GM19238 (cell line): ENCODE data around the gene IQGAP1.

Experiments used
- DNase-seq: peaks from one replicate; pipeline ENCODE4 v3.0.0; 2011; ENCODE audit warnings: low spot score; ENCODE audit not compliant: insufficient read length

Gene IQGAP1

DNA sequence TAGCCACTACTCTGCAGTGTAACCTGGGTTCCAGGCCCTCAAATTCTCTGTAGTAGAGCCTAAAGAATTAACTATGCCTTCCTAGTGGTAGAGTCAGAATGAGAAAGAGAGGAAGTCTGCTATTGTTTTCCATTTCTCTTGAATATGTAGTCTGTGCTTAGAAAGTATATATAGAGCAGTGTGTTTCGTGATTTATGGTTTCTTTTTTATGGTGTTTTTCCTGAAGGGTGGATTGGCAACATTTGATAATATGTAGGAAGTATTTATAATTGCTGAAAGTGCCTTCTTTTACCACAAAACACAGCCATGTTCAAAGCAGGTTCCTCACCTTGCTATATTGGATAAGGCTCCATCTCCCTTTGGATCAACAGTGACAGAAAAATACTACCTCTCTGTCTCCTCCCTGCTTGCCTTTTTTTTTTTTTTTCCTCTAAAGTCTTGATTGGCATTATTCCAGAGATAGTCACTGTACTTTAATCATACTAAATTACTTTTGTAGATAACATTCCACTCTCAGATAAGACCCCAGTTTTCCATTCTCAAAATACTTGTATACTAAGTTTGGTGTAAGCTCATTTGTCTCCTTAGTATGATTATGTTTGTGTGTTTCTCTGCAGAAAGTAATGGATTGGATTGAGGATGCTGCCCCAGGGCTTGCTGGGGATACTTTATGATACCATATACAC, 47.8 kb downstream of the IQGAP1 start:
- no peak for DNase-seq

- no peak for DNase-seq
These were observed 48.9 kb downstream of the IQGAP1 start for GRCh38 chr15:90436952-90437351.

DNA sequence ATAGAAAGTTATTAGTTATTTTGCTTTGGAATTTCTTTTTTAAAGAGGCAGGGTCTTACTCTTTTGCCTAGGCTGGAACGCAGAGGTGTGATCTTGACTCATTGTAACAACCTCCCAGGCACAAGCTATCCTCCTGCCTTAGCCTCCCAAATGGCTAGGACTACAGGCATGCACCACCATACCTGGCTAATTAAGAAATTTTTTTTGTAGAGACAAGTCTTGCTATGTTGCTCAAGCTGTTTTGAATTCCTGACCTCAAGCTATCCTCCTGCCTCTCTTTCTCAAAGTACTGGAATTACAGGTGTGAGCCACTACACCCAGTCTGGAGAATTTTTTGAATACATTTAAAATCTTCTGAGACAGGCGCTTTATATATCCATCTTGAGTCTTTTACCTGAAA, 49.5 kb downstream of the IQGAP1 start:
- DNase-seq, result no peak

DNA sequence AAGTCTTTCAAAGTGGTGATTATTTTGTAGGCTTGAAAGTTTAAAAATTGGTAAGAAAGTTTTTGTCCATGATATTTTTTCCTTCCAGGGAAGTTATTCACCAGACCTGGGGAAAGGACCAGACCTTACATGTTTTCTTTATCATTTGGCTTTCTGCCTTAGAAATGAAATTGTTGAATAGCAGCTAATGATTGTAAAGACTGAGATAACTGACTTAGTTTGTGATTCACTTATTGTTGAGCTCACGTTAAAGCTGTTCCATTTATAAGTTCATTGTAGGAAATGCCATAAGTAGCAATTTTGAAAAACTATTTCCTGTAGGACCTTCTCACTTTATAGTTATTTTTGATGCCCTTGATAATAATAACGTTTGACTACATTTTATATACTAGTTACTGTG, 51.9 kb downstream of the IQGAP1 start:
- DNase-seq, result no peak

- DNase-seq, result no peak
These were observed 53.0 kb downstream of the IQGAP1 start for GRCh38 chr15:90441027-90441426.

DNA sequence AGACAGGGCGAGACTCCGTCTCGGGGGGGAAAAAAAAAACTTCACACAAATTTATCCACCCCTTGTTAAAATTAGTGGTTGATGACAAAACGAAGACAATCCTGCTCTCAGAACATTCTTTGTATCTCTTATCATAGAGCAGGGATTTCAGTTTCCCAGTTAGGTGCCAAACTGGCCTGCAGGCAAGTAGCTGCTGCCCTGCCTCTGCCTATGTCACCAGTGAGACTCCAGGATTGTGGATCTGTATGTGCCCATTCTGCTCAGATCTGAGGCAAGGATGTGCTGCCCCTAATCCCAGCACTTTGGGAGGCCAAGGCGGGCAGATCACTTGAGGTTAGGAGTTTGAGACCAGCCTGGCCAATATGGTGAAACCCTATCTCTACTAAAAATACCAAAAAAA, 54.4 kb downstream of the IQGAP1 start:
- no peak for DNase-seq

DNA sequence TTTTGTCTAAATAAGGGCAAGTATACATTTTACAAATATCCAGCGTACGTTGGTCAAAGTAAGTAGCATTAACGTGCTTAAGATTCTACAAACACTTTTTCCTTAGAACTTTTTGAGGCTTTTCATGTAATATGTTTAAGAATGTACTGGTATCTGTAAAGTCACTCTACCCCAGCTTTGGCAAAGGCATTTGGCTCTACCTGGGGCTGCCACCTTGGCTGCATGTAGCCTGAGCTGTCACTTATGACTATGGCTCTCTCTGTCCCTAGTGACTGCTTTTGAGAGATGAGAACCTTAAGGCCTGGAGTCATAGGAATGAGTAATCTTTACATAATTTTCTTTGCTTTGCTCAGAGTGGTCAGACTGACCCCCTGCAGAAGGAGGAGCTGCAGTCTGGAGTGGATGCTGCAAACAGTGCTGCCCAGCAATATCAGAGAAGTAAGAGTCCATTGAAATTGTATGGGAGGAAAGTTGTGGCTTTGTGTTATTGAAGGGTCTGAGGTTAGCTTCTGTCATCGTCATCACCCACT, 61.2 kb downstream of the IQGAP1 start:
- no peak for DNase-seq

GRCh38 chr15:90451053-90451850, 63.2 kb downstream of the IQGAP1 start:
- no peak for DNase-seq

- DNase-seq, result no peak
These were observed 68.2 kb downstream of the IQGAP1 start for GRCh38 chr15:90456236-90456635.

GRCh38 chr15:90458061-90458460, 70.0 kb downstream of the IQGAP1 start:
- DNase-seq, result no peak

- no peak for DNase-seq
These were observed 71.3 kb downstream of the IQGAP1 start for GRCh38 chr15:90459368-90459767.

DNA sequence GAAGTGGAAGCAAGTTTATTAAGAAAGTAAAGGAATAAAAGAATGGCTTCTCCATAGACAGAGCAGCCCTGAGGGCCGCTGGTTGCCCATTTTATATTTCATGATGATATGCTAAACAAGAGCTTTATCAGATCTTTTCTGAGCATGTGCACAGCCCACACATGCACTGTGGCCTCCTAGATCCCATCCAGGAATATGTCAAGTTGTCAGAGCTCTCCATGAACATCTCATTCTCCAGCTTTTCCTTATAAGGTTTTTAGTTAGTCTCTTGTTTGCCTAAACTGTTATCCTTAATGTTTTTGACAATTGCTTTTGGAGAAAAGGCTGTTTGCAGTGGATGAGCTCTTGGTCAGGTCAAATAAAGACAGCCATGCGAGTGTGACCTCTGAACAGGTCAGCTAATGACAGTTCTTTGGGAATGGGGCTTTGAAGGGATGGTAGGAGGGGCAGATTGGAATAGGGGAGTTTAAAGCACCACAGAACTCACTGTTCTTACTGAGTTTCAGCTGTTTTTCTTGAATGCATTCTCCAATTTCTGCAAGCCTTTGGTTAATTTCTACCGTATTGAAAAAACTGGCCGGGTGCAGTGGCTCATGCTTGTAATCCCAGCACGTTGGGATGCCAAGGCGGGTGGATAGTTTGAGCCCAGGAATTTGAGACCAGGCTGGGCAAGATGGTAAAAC, 72.2 kb downstream of the IQGAP1 start:
- DNase-seq, result no peak

GRCh38 chr15:90463381-90463780, 75.3 kb downstream of the IQGAP1 start:
- DNase-seq, result no peak

- DNase-seq, result no peak
These were observed 77.3 kb downstream of the IQGAP1 start for GRCh38 chr15:90465140-90465929.

- no peak for DNase-seq
These were observed 78.0 kb downstream of the IQGAP1 start for GRCh38 chr15:90465930-90466567.

DNA sequence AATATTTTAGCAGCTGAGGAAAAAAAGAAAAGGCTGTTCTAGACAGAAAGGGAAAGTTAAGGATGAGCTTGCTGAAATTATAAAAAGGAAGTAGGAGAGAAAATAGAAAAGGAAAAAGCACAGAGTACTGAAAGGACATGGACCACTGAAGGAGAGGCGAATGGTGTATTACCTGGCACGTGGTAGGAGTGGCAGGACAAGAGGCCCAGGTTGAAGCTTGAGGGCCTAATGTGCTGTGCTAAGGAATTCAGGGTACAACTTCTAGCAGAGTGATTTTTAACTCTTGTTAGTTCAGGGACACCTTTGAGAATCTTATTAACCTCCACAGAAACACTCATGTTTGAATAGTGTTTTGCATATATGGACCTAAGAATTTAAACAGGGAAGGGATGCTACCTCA, 81.7 kb downstream of the IQGAP1 start:
- DNase-seq, result no peak

GRCh38 chr15:90470453-90470852, 82.4 kb downstream of the IQGAP1 start:
- DNase-seq, result no peak

DNA sequence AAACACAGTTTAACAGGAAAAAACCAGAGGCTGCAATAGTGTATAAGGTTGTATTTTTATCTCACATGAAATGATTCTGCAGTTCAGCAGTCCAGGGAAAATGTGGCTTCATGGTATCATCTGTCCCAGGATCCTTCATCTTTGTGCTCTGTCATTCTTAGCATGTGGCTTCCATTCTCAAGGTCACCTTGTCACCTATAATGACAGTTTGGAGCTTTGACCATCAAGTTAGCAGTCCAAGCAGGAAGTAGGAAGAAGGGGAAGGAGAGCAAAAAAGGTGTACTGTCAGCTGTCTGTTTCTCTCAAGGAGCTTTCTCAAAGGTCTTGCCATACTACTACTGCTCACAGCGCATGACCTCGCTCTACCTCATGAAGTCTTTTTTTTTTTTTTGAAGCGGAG, 83.1 kb downstream of the IQGAP1 start:
- DNase-seq, result no peak

GRCh38 chr15:90471769-90472168, 83.7 kb downstream of the IQGAP1 start:
- DNase-seq, result no peak

DNA sequence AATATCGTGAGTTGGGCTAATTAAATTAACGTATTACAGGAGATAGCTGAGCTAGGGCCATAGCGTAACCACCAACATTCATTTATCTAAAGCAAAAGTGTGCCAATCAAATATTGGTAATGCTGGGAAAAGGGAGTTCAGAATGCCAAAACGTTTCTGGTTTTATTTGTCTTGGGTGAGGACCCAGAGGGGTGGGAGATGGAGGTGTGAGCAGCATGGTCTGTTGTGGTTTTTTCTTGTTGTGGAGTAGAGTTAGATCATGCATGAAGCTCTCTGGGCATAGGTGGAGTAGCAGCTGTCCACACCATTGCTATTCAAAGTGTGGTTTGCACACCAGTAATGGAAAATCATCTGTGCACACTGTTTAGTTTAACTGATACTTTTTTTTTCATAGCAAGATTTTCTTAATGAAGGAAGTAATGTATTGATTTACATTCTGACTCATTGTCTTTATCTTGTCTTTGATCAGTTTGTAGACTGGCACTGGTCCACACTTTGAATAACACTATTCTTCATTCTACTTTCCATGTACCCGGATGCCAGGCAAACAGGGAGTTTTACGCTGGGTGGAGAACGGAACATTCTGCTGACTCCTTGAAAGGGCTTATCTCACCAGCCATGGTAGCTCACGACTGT, 90.9 kb downstream of the IQGAP1 start:
- DNase-seq, result no peak
